ENCODE results near the gene KCNJ11. TPM values are rescaled to one million over a fixed set of nuclear protein-coding genes. Genes with fewer than 3 reads are reported as not detected.

KCNJ11 gene
- total RNA-seq, 1 experiment from 2014 or later = 2.9 TPM

- Mint-ChIP-seq H3K36me3 (ENCODE audit: insufficient read depth, unreplicated experiment) (no peaks in the 10 kb centered on the region), H3K27ac (ENCODE audit: unreplicated experiment) (no peak overlapping the region), H3K4me3 (ENCODE audit: low read depth, unreplicated experiment) (no peak overlapping the region), H3K4me1 (ENCODE audit: low read depth, unreplicated experiment) (peaks cover 11% of the 10 kb centered on the region), H3K27me3 (ENCODE audit: unreplicated experiment) (peaks cover 65% of the 10 kb centered on the region), H3K9me3 (ENCODE audit: low read depth, unreplicated experiment) (no peaks in the 10 kb centered on the region)
- CTCF ChIA-PET = interaction anchor here (0.7 to 2.0 kb wide), 2 partner anchors 11 to 33 kb away, joined by 7 to 9 read pairs; no protein-coding TSS in a partner anchor
- BruUV-seq (replicated peaks) = no TSS peak
- no peak for TF ChIP-seq CTCF (IDR thresholded peaks at IDR 0.05; ENCODE audit: unreplicated experiment)
- intact Hi-C loops (cut with micrococcal nuclease; ENCODE audit: unreplicated experiment) = no loop called here
- no peak for DNase-seq
Measured at GRCh38 chr11:17412488-17413180, 24.2 kb upstream of the KCNJ11 start.

GRCh38 chr11:17411418-17411817 lies 23.0 kb upstream of the KCNJ11 start:
- intact Hi-C loops (cut with micrococcal nuclease; ENCODE audit: unreplicated experiment) = no loop called here
- Mint-ChIP-seq H3K4me1 (ENCODE audit: low read depth, unreplicated experiment) (peaks cover 11% of the 10 kb centered on the region), H3K4me3 (ENCODE audit: low read depth, unreplicated experiment) (no peak overlapping the region), H3K27me3 (ENCODE audit: unreplicated experiment) (peaks cover 55% of the 10 kb centered on the region), H3K9me3 (ENCODE audit: low read depth, unreplicated experiment) (no peaks in the 10 kb centered on the region), H3K27ac (ENCODE audit: unreplicated experiment) (peak overlapping the region; percentile 17), H3K36me3 (ENCODE audit: insufficient read depth, unreplicated experiment) (no peaks in the 10 kb centered on the region)
- DNase-seq = no peak
- TF ChIP-seq CTCF (IDR thresholded peaks at IDR 0.05; ENCODE audit: unreplicated experiment) = no peak
- no TSS peak for BruUV-seq (replicated peaks)
- CTCF ChIA-PET = interaction anchor here (2.0 kb wide), 1 partner anchor 12 kb away, joined by 9 read pairs; no protein-coding TSS in a partner anchor

- Mint-ChIP-seq H3K27ac (ENCODE audit: unreplicated experiment) (peak overlapping the region; percentile 17), H3K36me3 (ENCODE audit: insufficient read depth, unreplicated experiment) (no peaks in the 10 kb centered on the region), H3K4me3 (ENCODE audit: low read depth, unreplicated experiment) (no peak overlapping the region), H3K27me3 (ENCODE audit: unreplicated experiment) (peaks cover 49% of the 10 kb centered on the region), H3K9me3 (ENCODE audit: low read depth, unreplicated experiment) (no peaks in the 10 kb centered on the region), H3K4me1 (ENCODE audit: low read depth, unreplicated experiment) (peaks cover 14% of the 10 kb centered on the region)
- DNase-seq = no peak
- CTCF ChIA-PET = interaction anchor here (2.0 kb wide), 1 partner anchor 13 kb away, joined by 9 read pairs; no protein-coding TSS in a partner anchor
- no TSS peak for BruUV-seq (replicated peaks)
- intact Hi-C loops (cut with micrococcal nuclease; ENCODE audit: unreplicated experiment) = no loop called here
- no peak for TF ChIP-seq CTCF (IDR thresholded peaks at IDR 0.05; ENCODE audit: unreplicated experiment)
Measured at GRCh38 chr11:17410606-17411379, 22.3 kb upstream of the KCNJ11 start.

GRCh38 chr11:17408641-17409040 lies 20.2 kb upstream of the KCNJ11 start:
- H3K27ac Mint-ChIP-seq (ENCODE audit: unreplicated experiment) = no peak overlapping the region
- intact Hi-C loops (cut with micrococcal nuclease; ENCODE audit: unreplicated experiment) = no loop called here
- TF ChIP-seq CTCF (IDR thresholded peaks at IDR 0.05; ENCODE audit: unreplicated experiment) = no peak
- no TSS peak for BruUV-seq (replicated peaks)
- peaks cover 30% of the 10 kb centered on the region for H3K27me3 Mint-ChIP-seq (ENCODE audit: unreplicated experiment)
- no peaks in the 10 kb centered on the region for H3K36me3 Mint-ChIP-seq (ENCODE audit: insufficient read depth, unreplicated experiment)
- H3K4me3 Mint-ChIP-seq (ENCODE audit: low read depth, unreplicated experiment) = no peak overlapping the region
- peaks cover 19% of the 10 kb centered on the region for H3K4me1 Mint-ChIP-seq (ENCODE audit: low read depth, unreplicated experiment)
- CTCF ChIA-PET = no interaction called here
- DNase-seq = no peak
- H3K9me3 Mint-ChIP-seq (ENCODE audit: low read depth, unreplicated experiment) = no peaks in the 10 kb centered on the region

Data from Calu3 (cell line).